ENCODE results near the gene CXCL17.
"Not testable (repeated sequence)": the region's sequence is repeated elsewhere in the genome, so short reads cannot be mapped to it uniquely, and the experiment has no call there.

The CXCL17 gene

DNA sequence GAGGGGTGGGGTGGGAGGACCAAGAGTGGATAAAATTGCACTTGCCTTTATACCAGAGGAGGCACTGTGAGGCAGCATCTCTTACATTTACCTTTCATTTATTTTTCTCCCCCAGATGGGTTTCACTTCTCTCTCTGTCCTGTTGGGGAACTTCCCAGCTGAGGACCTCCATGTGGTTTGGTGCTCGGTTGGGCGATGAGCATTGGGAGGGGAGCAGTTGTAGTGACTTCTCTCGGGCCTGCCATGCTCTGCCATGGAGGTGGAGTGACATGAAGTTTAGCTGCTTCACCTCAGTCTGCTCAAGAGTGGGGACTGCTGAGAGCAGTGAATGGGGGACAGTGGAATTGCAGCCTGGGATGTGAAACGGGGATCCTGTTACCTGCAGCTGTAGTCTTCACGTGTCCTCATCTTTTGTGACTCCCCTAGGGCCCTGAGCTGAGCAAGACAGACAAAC, 23.1 kb upstream of the CXCL17 start:
- DNase-seq = no peak

- DNase-seq = no peak
Observed at GRCh38 chr19:42461700-42462324, 19.1 kb upstream of the CXCL17 start.

DNA sequence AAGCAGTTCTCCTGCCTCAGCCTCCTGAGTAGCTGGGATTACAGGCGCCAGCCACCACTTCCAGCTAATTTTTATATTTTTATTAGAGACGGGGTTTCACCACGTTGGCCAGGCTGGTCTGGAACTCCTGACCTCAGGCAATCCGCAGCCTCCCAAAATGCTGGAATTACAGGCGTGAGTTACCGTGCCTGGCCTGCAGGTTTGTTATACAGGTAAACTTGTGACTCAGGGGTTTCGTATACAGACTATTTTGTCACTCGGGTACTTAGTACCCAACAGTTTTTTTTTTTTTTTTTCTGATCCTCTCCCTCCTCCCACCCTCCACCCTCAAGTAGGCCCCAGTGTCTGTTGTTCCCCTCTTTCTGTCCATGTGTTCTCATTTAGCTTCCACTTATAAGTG, 18.5 kb upstream of the CXCL17 start:
- DNase-seq = not testable (repeated sequence)

DNA sequence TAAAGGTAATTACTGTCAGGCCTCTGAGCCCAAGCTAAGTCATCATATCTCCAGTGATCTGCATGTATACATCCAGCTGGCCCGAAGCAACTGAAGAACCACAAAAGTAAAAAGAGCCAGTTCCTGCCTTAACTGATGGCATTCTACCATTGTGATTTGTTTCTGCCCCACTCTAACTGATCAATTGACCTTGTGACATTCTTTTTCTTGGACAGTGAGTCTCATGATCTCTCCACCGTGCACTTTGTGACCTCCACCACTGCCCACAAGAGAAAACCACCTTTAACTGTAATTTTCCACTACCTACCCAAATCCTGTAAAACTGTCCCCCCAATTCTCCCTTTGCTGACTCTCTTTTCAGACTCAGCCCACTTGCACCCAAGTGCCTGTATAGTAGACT, 17.2 kb upstream of the CXCL17 start:
- DNase-seq = no peak

GRCh38 chr19:42455621-42456081, 12.9 kb upstream of the CXCL17 start:
- DNase-seq = no peak

DNA sequence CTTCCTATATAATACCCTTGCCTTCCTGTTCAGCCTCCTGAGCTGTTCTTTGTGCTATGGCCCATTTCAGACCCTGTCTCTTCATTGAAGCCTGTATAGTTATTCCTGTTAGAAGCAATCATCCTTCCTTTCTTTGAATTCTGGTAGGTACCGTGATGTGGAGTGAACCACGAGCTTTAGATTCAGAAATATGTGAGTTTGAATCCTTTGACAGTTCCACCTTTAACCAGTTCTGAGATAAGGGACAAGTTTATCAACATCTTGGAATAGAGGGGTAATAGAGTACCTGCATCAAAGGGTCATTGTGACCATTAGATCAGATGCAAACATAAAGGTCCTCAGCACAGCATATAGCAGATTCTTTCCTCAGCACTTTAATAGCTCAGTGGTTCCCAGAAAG, 12.3 kb upstream of the CXCL17 start:
- no peak for DNase-seq

DNA sequence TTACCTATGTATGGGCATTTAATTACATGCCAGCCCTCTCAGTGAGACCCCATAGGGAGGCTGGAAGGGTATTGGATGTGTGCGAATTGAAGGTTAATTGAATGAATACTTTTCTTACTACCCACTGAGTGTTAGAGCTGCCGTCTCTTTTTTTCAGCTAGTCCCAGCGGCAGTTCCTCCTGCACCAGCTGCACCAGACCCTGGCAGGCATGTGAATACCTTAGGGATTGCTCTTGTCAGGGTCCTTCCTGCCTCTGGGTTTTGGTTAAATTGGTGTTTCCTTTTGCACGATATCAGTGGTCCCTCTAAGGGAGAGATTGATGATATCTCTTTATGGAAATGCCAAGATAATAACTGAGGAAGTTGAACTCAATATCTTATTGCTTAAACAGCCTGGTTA, 9.8 kb upstream of the CXCL17 start:
- DNase-seq = no peak

DNA sequence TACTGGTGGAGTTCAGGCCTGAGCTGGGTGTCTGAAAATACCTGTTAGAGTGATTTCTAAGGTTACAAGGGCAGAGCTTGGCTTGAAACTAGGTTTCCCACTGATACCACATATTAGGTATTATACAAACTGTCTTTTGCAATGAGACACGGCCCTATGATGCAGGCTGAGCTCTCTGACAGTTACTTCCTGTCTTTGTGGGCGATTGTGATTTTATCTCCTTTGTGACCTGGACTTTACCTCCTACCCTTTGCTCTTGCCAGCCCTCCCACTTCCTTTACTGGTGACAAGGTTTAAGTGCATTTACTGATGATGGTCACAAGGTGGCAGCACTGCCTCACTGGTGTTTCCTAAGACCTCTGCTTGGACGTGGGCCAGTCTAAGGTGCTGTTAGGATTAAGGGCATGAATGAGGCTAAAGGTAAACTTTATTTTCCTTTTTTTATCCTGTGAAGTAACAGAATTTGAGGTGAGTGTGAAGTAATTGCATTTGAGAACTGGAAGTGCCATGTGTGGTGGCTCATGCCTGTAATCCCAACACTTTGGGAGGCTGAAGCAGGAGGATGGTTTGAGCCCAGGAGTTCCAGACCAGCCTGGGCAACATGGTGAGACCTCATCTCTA, 7.7 kb upstream of the CXCL17 start:
- peak; percentile 71 for DNase-seq

DNA sequence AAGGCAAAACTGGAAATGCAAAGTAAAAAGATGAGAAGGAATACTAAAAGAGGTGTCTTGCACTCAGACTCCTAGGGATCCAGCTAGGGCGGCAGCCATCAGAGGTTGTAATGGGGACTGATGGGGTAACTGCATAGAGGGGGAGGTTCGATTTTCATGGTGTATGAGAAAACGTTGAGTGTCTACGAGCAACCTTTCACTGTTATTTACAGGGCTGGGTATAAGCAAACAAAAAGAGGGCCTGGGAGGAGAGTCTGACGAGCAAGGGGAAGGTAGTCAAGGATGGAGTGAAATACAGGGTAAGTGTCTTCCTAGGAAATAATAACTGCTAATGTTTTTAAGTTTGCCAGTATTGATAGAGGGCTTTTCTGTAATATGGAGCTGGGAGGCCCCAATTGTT, 5.6 kb upstream of the CXCL17 start:
- DNase-seq = not testable (repeated sequence)

GRCh38 chr19:42445948-42446347, 3.2 kb upstream of the CXCL17 start:
- no peak for DNase-seq

DNA sequence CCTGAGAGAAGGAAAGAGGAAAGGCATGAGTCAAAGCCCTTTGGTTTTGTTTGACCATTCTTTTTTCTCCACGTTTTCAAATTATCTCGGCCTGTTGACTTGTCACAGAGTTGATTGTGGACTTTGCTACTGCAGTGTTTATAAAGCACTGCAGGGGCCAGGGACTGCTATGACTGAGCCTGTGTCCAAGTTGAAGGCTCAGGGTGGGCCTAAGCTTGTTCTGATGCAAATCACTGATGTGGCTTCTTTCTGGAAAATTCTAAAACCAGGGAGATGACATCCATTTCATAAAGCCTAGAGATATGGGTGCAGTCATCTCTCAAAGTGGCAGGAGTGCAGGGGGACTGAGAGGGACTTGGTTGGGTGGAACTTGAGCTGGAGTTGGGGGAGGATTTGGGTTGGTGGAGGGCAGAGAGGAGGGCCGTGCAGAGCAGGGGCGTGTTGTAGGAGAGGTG, 1.2 kb upstream of the CXCL17 start:
- no peak for DNase-seq

DNA sequence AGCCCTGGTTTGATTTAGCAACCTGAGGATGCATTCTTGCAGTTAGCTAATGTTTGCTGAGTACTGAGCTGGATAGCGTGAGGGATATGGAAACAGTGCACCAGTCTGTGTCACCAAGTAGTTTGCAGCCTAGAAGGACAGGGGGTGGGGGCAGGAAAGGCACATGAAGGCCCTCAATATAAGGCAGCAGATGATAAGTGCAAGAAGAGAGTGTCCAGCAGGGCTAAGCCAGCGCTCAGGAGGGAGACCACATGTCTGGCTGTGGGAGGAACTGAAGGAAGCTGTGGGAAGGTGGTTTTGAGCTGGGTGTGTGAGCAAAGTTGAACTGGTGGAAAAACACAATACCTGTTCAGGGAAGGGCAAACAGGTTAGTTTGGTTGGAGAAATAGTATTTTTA, 1.7 kb downstream of the CXCL17 start:
- DNase-seq = no peak

GRCh38 chr19:42440357-42441048, 2.2 kb downstream of the CXCL17 start:
- peak; percentile 43 for DNase-seq

- DNase-seq = peak; percentile 66
Observed at GRCh38 chr19:42436006-42436405, 6.7 kb downstream of the CXCL17 start.

GRCh38 chr19:42435316-42435715, 7.4 kb downstream of the CXCL17 start:
- no peak for DNase-seq

DNA sequence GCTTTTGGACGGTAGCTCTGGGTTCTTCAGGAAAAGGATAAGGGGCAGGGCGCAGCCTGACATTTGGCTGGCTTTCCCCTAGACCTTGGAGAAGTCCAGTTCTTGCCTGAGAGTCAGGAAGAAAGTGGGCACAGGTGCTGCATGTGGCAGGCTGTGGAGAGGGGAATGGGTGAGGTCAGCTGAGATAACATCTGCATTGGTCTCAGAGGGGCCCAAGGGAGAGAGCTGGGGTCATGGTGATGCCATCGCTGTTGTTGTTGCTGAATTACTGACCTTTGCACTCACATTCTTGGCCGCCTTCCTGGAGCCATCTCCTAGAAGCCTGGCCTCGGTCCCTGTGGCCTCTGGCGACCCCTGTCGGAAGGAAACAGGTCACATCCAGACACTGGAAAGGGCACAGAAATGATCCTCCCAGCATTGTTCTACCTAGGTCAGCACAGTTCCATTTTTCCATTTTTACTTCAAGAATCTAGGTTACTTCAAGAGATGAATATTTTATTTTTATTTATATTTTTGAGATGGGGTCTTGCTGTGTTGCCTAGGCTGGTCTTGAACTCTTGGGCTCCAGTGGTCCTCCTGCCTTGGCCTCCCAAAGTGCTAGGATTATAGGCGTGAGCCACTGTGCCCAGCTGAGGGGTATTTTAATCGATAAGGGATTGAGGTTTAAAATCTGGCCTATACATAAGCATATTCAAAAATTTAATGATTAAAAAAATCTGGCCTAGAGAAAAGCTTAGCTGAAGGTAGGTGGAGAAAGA, 9.1 kb downstream of the CXCL17 start:
- DNase-seq = peak; percentile 13

GRCh38 chr19:42431486-42431885, 11.3 kb downstream of the CXCL17 start:
- DNase-seq = no peak

GRCh38 chr19:42428676-42429075, 14.1 kb downstream of the CXCL17 start:
- DNase-seq = no peak

- DNase-seq = peak; percentile 41
Observed at GRCh38 chr19:42427313-42427712, 15.4 kb downstream of the CXCL17 start, which contains the start of gene LIPE. TSS of gene LIPE (minus strand) at chr19:42427388. CDS start at chr19:42427149, 239 bp downstream.

GRCh38 chr19:42426643-42427042, 16.1 kb downstream of the CXCL17 start:
- DNase-seq = no peak

GRCh38 chr19:42424712-42425131, 18.0 kb downstream of the CXCL17 start:
- no peak for DNase-seq

- DNase-seq = no peak
Observed at GRCh38 chr19:42424345-42424707, 18.4 kb downstream of the CXCL17 start.
